Stimulated activated naive CD8-positive, alpha-beta T cell treated with anti-CD3 and anti-CD28 coated beads, Interleukin-15, Interleukin-2, amounts not matched to agents 100 U/mL and 50 U/mL, for 24 hours (primary cell): Measurements from ENCODE around the gene SLC2A1.

Experiments used
- ATAC-seq: fragments of 150-1000 bp; cut with Tn5 transposase; one replicate; pipeline ENCODE4 v1.10.0; 2021
- DNase-seq: peaks from one replicate; pipeline ENCODE4 v3.0.0; 2021

SLC2A1 gene

DNA sequence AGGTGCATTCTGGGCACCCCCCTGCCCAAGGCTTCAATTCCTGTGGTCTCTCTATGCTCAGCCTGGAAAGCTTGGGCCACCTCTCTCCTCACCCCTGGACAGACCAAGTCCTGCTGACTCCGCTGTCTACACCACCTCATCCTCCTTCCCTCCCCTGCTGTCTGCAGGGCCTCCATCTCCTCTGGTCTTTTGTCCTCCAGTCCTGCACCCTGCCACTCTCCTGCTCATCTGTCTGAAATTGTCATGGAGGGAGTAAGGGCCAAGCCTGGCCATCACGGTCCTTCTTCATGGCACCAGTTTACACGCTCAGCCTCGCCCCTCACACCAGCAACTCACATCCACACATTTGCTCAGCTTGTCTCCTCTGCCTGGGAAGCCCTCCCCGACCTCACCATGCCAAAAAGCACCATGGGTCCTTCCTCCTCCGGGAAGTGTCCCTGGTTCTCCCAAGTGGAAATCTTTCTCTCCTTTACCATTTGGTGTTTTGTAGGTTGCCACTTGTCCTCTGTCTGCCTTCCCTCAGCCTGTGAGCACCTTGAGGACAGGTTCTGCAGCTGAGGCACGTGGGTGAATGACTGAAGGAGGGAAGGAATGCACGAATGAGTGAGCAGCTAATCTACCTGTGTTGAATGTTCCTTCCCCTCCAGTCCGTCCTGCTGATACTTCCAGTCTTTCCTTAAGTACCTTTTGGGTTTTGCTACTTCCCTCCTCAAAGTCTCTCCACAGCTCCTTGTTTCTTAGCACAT, 2.1 kb upstream of the SLC2A1 start:
- DNase-seq (no peak), ATAC-seq (no peak)

DNA sequence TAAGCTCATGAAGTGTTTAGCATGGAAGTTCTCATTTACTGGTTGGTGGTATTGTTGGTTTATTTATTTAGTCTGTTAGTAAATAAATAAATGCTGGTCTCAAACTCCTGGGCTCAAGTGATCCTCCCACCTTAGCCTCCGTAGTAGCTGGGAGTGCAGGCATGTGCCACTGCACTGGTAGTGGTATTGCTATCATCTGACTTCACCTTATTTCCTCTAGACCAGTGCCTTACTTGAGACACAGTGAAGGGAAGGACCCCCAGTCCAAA, 1.4 kb upstream of the SLC2A1 start:
- DNase-seq (no peak), ATAC-seq (no peak)

DNA sequence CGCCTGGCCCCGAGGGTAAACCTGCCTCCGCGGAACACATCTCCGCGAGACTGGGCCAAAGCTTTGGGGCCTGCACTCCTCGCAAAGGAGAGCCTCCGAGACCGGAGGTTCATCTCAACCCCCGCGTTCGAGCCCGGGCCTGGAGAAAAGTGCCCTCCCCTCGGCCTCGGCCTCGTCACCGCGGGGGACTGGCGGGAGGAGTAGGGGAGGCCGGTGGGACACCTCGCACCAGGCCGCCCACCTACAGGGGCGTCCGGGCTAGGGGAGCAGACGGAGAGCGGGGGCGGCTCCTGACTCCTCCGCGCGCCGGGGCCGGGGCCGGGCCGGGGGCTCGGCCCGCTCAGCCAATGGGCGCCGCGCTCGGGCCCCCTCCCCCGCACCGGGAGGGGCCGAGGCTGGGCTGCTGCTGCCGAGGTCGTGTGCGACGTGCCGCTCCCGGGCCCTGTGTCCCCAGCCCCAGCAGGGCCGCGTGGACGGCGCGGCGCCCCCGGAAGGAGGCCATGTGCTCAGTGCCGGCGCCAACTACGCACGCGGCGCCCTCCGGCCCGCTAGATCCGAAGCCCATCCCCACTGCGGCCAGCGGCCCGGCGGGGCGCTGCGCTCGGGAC, 684 bp downstream of the SLC2A1 start:
- ATAC-seq (peak; percentile 51), DNase-seq (peak; percentile 83)

DNA sequence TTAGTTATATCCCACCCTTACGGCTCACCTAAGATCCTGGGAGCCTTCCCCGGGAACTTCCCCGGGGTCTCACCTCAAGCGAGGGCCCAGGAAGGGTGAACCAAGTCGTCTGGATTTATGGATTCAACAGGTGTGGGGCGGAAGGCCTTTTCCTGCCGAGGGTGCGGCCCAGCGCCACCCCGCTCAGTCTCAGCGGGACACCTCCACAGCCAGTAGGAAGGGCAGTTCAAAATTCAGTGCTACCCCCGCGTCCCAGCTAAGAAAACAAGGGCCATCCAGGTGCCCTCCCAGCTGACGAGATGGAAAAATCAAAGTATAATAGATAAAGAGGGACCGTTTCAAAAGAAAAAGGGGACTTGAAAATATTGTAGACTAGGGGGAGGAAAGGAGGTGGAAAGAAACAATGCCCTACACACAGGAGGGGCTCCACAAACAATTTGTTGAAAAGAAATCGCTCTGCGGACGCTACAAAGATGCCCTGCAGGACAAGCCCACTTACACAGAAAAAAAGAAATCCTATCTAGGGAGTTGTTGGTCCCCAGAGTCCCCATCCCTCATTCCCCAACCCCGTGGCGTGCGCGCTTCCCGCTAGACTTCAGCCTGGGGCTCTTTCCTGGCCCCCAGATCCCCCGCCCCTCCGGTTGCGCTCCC, 1.3 kb downstream of the SLC2A1 start:
- ATAC-seq (no peak), DNase-seq (peak; percentile 12)

DNA sequence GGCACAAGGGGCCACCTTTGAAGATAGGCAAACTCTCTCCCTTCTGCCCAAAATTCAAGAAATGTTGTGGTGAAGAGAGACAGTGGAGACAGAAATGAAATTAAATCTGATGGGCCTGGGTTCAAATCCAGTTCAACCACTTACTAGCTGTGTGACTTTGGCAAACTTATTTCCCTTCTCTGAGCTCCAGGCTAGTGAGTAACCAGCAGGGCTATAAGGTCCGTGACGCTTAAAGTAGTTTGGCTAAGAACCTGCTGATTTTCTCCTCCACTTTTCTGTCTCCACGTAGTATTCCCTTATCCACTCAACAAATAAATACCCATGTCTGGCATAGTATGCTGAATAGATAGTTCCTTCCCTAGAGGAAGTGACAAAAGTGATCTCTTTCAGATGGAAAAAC, 1.9 kb downstream of the SLC2A1 start:
- DNase-seq (peak; percentile 3), ATAC-seq (no peak)

DNA sequence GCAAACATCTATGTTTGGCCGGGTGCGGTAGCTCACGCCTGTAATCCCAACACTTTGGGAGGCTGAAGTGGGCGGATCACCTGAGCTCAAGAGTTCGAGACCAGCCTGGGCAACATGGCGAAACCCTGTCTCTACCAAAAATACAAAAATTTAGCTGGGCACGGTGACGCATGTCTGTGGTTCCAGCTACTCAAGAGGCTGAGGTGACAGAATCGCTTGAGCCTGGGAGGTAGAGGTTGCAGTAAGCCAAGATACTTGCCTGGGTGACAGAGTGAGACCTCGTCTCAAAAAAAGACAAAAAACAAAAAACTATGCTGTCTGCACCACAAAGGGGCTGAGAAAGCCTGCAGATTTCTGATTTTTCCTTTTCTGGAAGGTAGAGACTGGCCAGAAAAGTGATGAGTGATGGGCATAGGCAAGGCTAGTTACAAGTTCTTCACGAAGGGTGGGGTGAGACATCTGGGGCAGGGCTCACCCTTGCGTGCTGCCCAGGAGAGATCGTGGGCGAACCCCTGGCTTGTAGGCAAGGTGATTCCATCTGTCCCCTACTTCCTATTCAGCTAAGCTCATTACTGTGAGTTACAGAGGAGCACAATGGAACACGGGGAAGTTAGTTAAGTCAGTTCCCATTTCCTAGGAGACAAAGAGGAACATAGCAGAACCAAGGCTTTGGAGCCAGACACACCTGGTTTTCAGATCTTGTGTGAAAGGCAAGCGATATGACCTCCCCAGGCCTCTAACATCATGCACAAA, 3.2 kb downstream of the SLC2A1 start:
- DNase-seq (peak; percentile 14), ATAC-seq (no peak)

DNA sequence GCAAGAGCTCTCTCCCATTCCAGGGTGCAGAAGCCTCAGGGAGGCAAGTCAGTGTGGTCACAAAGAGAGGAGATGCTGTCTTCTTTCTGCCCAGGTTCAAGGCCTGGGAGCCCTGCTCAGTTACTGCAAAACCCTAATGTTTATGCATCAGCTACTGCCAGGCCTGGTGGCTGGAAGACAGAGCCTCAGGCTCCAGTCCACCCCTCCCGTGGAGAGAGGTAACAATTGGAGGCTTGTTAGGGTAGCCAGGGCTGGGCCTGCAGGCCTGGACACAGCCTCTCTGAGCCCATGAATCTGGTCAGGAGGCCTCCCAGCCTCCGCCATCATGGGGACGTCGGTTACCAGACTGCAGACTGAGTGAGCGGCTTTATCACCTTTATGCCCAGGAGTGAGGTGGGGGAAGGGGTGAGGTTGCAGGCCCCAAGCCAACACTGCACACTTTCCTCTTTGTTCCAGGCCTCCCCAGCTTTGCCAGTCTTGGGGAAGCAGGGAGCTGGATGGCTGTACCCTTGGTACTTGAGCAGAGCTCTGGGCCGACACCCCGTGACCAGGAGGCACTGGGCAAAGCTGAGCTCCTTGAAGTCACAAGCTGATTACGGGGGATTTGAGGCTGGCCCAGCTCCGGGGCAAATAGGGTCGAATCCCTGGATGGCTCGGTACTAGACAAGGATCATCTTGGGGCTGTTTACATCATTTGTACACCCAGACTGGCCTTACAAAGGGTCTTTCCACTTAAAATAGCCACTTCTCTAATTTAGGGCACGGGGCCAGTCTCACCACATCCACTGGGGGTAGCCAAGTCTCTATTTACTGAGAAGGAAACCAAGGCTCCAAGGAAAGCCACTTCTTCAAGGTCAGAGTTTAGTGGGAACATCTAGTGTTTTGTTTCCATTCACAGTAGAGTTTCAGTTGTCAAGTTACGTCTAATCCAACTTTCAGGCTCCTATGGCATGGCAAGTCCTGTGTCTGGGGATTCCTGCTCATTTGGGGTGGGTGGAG, 5.2 kb downstream of the SLC2A1 start:
- DNase-seq: peak; percentile 2
- no peak for ATAC-seq

DNA sequence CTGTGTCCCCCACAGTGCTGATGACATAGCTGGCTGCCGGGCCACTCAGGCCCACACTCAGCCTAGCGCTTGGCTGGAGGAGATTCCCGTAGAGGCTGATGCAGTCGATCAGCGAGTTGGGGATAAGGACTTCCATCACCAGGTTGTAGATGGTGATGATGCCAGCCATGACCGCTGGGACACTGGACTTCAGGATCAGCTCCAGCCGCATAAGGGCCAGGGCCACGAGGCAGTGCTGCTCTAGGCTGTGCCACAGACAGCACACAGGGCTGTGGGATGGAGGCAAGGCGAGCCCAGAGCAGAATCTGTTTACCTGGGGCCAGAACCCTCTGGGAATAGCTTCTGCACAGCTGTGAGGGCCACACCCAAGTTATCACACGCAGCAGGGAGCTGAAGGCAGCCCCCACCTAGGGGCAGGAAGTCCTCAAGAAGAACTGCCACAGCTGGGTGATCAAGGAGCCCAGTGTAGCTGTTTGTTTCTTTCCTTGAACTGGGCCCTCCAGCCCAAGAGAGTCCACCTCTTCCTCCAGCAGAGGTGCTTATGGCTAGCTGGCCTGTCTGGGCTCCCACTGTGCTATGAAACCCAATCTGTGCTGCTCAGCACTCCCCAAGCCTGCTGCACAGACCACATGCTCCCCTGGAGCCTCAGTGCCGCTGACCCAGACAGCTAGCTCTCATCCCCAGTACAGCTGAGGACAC, 6.2 kb downstream of the SLC2A1 start:
- ATAC-seq: no peak
- peak; percentile 20 for DNase-seq

DNA sequence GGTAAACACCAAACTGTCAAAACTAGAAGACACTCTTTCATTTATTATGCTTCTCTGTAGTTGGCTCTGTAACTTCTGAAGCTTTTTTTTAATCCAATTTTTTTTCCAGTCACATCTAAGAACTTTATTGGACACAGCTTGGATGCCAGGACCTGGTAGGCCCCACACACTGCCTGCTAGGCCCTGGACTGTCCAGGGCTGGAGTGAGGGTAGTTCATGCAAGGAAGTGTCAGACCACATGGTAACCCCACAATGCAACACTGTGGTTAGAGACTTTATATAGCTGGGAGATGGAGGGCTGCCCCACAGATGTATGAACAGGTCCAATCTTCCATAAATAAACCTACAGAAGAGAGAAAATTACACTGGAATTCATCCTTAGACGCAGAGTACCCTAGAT, 7.1 kb downstream of the SLC2A1 start:
- DNase-seq (no peak), ATAC-seq (no peak)

DNA sequence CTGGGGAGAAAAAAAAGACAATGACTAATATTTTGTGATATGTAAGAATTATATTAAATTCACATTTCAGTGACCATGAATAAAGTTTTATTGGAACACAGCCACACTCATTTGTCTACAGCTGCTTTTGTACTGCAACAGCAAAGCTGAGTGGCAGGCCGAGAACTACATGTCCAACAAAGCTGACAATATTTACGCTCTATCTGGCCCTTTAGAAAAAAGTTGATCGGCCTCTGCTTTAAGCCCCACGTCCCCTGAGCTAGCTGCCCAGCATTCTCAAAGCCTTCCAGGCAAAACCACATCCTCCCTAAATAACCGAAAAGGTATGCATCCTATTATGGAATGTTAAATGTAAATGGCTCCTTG, 8.6 kb downstream of the SLC2A1 start:
- ATAC-seq: no peak
- no peak for DNase-seq

DNA sequence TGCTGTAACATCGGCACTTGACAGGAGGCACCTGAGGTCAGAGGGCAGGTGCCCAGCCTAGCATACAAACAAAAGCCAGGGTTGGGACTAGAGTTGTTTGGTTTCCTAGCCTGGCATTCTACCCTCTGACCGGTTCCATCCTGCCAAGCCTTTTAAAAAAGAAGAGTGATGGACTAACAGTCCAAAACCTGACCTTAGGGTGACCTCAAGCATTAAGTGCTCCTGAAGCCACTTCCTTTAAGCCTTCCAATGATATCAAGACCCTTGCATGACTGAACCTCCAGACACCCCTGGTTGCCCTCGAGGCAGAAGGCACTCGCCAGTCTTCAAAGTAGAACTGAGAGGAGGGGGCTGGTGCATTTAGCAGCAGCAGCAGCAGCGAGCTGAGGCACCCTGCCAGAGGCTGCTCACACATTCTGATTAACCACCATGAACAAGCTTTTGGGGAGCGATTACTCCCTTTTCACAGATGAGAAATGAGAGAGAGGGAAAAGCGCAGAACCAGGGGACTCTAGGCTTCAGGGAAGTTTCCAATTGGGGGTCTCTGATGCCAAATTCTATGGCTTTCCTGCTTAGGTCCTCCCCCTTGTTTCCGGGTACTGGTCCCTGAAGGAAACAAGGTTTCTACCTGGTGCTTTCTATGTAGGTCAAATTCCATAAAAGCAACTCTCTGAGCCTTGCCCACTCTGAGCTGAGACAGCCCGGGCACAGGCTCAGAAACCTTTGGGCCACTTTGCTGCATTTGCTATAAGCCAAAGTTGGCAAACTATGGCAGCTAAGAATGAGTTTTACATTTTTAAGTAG, 9.2 kb downstream of the SLC2A1 start:
- DNase-seq (peak; percentile 2), ATAC-seq (no peak)

DNA sequence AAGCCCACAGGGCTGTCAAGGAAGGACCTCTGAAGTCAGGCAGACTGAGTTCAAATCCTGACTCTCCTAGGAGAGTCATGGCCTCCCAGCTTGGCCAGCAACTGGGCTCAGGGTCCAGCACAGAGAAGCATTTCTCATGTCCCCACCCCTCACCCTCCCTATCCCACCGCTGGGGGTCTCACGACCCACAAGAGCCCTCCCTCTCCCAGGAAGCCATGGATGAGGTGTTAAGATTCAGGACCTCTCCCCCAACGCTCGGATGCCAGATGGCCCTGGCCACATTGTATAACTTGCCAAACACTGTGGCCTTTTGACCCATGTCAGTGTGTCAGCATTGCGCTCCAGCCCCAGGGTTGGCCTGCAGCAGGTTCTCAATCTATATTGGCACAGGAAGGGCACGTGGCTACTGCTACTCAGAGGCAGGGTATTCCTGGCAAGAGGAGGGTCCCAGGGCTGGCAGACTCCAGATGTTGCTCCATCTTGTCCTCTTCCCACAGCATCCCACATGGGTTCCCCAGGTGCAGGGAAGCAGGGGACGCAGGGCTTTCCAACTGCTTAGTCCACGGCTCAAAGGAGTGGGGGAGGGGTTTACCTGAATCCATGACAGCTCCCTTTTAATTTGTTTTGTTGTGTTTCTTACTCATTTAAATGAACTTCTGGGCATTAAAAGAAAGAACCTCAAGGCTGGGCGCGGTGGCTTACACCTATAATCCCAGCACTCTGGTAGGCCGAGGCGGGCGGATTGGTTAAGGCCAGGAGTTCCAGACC, 10.5 kb downstream of the SLC2A1 start:
- peak; percentile 3 for DNase-seq
- ATAC-seq: no peak

DNA sequence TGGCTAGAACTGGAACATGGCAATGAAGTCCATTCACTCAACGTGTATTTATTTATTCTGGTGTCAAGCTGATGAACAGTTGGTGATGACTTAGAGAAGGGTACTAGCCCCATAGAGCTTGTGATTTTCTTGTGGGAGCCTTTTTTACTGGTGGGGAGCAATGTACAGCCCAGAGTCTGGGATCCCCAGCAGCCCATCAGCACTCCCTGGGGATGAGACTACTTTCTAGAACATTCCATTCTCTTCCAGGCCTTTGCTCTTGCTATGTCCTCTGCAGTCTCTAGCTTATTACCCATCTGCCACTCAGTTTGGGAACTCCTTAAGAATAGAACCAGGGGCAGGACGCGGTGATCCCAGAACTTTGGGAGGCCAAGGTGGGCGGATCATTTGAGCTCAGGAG, 11.6 kb downstream of the SLC2A1 start:
- ATAC-seq (no peak), DNase-seq (no peak)

DNA sequence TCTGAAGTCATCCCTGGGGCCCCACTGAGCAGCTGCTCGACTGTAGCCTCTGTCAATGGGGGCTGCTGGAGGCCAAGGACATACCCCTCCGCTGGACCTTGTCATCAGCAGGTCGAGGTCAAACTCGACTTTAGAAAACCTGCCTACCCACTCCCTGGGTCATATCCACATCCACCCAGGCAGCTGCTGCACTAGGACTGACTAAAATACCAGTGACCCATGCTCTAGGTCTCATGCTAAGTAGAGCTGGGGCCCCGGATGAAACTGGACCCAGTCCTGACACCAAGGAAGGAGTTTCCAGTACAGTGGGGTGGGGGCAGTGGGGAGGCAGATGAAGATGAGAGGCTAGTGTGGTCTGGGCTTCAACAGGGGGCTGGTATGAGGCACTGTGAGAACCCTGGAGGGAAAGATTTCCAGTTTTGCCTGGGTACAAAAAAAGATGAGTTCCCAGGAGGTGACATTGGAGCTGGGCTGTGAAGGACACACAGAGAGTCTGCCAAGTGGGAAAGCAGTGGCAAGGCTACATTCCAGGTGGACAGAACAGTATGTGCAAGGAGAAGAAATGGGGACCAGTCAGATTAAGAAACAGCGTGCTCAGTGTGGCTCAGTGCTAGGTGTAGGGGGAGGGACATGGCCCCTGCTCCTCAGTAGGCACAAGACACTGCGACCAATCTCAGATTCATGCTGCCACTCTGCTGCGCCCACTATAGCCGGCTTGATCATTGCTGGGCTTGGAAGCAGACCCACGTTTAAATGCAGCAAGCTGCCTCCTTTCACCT, 12.4 kb downstream of the SLC2A1 start:
- no peak for DNase-seq
- no peak for ATAC-seq

DNA sequence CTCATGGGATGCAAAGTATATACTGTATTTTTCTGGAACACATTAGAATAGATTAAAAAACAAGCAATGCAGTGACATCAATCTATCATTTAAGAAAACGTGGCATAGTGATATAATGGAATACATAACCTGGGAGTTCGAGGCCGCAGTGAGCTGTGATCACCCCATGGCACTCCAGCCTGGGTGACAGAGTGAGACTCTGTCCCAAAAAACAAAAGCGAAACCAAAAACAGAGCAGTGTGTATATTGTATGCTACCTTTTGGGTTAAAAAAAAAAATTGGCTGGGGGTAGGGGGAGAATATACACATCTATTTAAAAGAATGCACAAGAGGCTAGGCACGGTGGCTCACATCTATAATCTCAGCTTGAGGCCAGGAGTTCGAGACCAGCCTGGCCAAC, 13.5 kb downstream of the SLC2A1 start:
- DNase-seq (peak; percentile 4), ATAC-seq (no peak)

DNA sequence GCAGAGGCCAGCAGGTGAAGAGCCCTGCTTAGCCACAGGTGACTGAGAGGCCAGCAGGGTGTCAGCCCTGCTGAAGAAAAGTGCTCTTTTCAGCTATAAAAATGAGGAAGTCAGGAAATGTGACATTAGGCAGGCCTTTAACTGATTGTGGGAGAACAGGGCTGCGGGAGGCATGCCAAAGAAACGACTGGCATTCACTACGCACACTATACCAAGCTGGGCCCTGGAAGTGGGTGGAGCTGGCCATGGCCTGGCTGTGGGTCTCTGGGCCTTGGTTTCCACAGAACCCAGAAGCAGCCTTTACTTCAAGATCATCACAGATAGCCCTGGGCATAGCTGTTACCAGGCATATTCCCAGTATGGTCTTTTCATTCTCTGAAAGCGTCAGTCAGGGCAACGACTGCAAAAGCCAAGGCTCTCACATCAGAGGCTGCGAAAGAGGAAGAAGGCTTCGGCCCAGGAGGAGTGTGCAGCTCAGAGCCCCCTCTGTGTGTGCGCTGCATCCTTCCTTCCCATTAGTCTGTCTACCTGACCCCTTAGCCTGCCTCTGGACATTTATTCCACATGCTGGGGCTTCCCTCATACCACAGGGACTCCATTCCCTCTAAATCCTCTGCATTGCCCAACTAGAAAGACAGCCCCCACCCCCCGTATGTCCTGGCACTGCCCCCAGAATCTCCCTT, 14.3 kb downstream of the SLC2A1 start:
- DNase-seq: no peak
- no peak for ATAC-seq

DNA sequence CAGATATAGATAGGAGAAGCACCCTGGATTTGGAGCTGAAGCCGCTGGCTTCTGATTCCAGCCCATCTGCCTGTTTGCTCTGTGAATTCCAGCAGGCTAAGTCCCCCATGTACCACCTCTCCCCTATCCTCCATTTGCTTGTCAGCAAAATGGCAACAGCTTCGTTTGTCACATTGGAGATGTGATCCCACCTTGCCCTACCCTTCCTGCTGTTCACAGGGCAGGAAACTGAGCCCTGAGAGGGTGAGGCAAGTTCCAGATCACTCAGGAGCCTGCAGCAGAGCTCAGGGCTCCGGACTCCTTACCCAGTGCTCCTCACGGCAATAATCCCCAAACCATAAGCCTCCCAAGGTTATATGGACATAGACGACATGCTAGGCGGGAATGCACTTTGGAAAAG, 14.9 kb downstream of the SLC2A1 start:
- DNase-seq (no peak), ATAC-seq (no peak)

DNA sequence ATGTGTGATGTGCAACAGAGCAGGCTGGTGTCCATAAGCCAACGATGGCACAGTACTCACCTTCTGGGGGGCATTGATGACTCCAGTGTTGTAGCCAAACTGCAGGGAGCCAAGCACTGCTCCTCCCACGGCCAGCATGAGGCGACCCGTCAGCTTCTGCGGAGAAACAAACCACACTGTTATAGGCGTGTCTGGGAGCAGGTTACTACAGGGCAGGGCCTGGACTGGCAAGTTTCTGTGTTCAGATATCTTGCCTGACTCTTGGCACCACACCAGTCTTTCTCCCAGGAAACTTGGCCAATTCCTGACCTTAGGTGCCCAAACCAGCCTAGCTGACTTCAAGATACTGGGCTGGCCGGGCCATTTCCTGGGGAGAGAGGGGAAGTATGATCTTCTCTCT, 15.5 kb downstream of the SLC2A1 start:
- ATAC-seq (no peak), DNase-seq (no peak)
